Endothelial cell of umbilical vein (primary cell): ENCODE measurements around the gene CACNA2D3. TPM values are rescaled to one million over a fixed set of nuclear protein-coding genes. Genes with fewer than 3 reads are reported as not detected.

Experiments
- BruUV-seq: library from RNA; stranded (reverse); fragments of 400-500 nt; replicated peaks from 2 replicates; lab custom pipeline; 2021; lab: Mats Ljungman, UMichigan
- CTCF ChIA-PET: fragments of 300-600, 350-600 bp; sonication (Branson Sonifier 250); formaldehyde crosslinking; loops from one replicate; lab custom pipeline; 2021; ENCODE audit warnings: antibody characterized with exemption, inconsistent platforms; lab: Charles Lee
- POLR2A ChIA-PET: fragments of 300-600, 350-600 bp; sonication (Branson Sonifier 250); formaldehyde crosslinking; loops from one replicate; lab custom pipeline; 2021; ENCODE audit warnings: antibody characterized with exemption, inconsistent platforms; lab: Charles Lee
- DNase-seq: peaks from one replicate; pipeline ENCODE4 v3.0.0-alpha.2; 2011; ENCODE audit warnings: low read depth, low spot score
- FAIRE-seq: peaks from 2 replicates; lab custom pipeline; 2011; peaks lifted over from hg19 to GRCh38; lab: Jason Lieb, UNC
- H2AFZ ChIP-seq: 2 replicates; pipeline ENCODE4 v1.6.0; 2012; ENCODE audit warnings: low read depth, low read length, control low read depth, inconsistent platforms
- H3K27ac ChIP-seq: 2 replicates; pipeline ENCODE4 v1.5.1; 2011; ENCODE audit warnings: low read depth, mild to moderate bottlenecking, control low read depth, low read length, moderate library complexity; ENCODE audit not compliant: insufficient read depth
- H3K27me3 ChIP-seq, 2 experiments: 2 replicates each; pipeline versions ENCODE4 v1.6.0 to v1.6.1; 2011; ENCODE audit warnings: low read length in 2 of 2, mixed read lengths in 1 of 2; ENCODE audit not compliant: control insufficient read depth in 2 of 2, insufficient read depth in 2 of 2
- H3K36me3 ChIP-seq, 2 experiments: 2 replicates in 1 of 2; 3 replicates in 1 of 2; pipeline ENCODE4 v1.5.1; 2011; ENCODE audit warnings: low read length in 2 of 2, mild to moderate bottlenecking in 1 of 2, moderate library complexity in 1 of 2; ENCODE audit not compliant: control insufficient read depth in 2 of 2, insufficient read depth in 2 of 2; ENCODE audit errors: extremely low read depth in 1 of 2
- H3K4me1 ChIP-seq: 3 replicates; pipeline ENCODE4 v1.5.1; 2011; ENCODE audit warnings: mild to moderate bottlenecking, low read length; ENCODE audit not compliant: control insufficient read depth, insufficient read depth; ENCODE audit errors: extremely low read depth
- H3K4me2 ChIP-seq: 2 replicates; pipeline ENCODE4 v1.6.1; 2011; ENCODE audit warnings: low read length, control low read depth, mixed read lengths; ENCODE audit not compliant: insufficient read depth
- H3K4me3 ChIP-seq, 3 experiments: fragments of 200-600 bp in 1 of 3; sonication (generic), shearing (Covaris generic) in 1 of 3; replicated peaks in 1 of 3; 2 replicates each; pipeline ENCODE4 v1.5.1; 2011 to 2016; ENCODE audit warnings: control low read depth in 3 of 3, low read length in 3 of 3, mild to moderate bottlenecking in 2 of 3, inconsistent platforms in 1 of 3, low read depth in 1 of 3, moderate library complexity in 1 of 3; ENCODE audit not compliant: insufficient read depth in 1 of 3
- H3K79me2 ChIP-seq: 2 replicates; pipeline ENCODE4 v1.6.0; 2012; ENCODE audit warnings: low read length, inconsistent platforms; ENCODE audit not compliant: control insufficient read depth, insufficient read depth
- H3K9ac ChIP-seq: replicated peaks from 2 replicates; pipeline ENCODE3; 2011; ENCODE audit warnings: low read length, control low read depth; ENCODE audit not compliant: insufficient read depth; ENCODE audit errors: extremely low read depth
- H3K9me1 ChIP-seq: replicated peaks from 3 replicates; pipeline ENCODE4 v1.6.0; 2011; ENCODE audit warnings: mild to moderate bottlenecking, low read length; ENCODE audit not compliant: control insufficient read depth, insufficient read depth; ENCODE audit errors: extremely low read depth
- H3K9me3 ChIP-seq: replicated peaks from 2 replicates; pipeline ENCODE4 v1.5.1; 2012; ENCODE audit warnings: low read length, inconsistent platforms; ENCODE audit not compliant: control insufficient read depth, insufficient read depth
- H4K20me1 ChIP-seq: replicated peaks from 2 replicates; pipeline ENCODE3; 2011; ENCODE audit warnings: mild to moderate bottlenecking, low read length; ENCODE audit not compliant: control insufficient read depth, insufficient read depth; ENCODE audit errors: extremely low read depth
- EZH2 ChIP-seq: IDR thresholded peaks from 2 replicates; pipeline ENCODE4 v1.6.1; 2012; ENCODE audit warnings: borderline replicate concordance, low read depth, mild to moderate bottlenecking, moderate library complexity, low read length, inconsistent platforms; ENCODE audit not compliant: severe bottlenecking
- FOS ChIP-seq: IDR thresholded peaks from 2 replicates; pipeline ENCODE4 v1.6.1; 2011; ENCODE audit warnings: mild to moderate bottlenecking, low read length, moderate library complexity, borderline replicate concordance; ENCODE audit not compliant: insufficient read depth
- GATA2 ChIP-seq: IDR thresholded peaks from 2 replicates; pipeline ENCODE4 v1.7.0; 2011; ENCODE audit warnings: low read depth, mild to moderate bottlenecking, moderate library complexity, mixed read lengths, low read length; ENCODE audit not compliant: insufficient read length, insufficient read depth
- JUN ChIP-seq: IDR thresholded peaks from 2 replicates; pipeline ENCODE4 v1.6.1; 2011; ENCODE audit warnings: borderline replicate concordance, low read depth; ENCODE audit not compliant: insufficient read length, insufficient read depth
- MYC ChIP-seq: IDR thresholded peaks from one replicate; pipeline ENCODE4 v1.6.1; 2011; ENCODE audit warnings: mild to moderate bottlenecking, low read depth, low read length
- POLR2A ChIP-seq: IDR thresholded peaks from 2 replicates; pipeline ENCODE4 v1.6.1; 2012; ENCODE audit warnings: low read depth, mild to moderate bottlenecking, control low read depth, low read length
- POLR2AphosphoS5 ChIP-seq: IDR thresholded peaks from 2 replicates; pipeline ENCODE4 v1.6.1; 2012; ENCODE audit warnings: low read depth, mild to moderate bottlenecking, control low read depth, low read length, moderate library complexity; ENCODE audit not compliant: insufficient read depth
- dilution Hi-C: fragments of 300-500 bp; cut with MboI; formaldehyde crosslinking; loops from one replicate; pipeline ENCODE4 v1.15.0; 2019; ENCODE audit warnings: low sequenced_read_pairs; ENCODE audit not compliant: extremely low pct_ligation_motif_present
- intact Hi-C: fragments of 100-400 bp; cut with micrococcal nuclease; formaldehyde crosslinking; loops from one replicate; pipeline ENCODE4 v1.10.0; 2022
- polyA plus RNA-seq, 4 experiments: library from polyadenylated mRNA; depleted of rRNA in 3 of 4; stranded (reverse) in 3 of 4; unstranded in 1 of 4; fragments of >200 nt; gene quantifications; 2 replicates each; pipeline versions ENCODE4 v1.2.1 to v1.2.3, GENCODE V29; 2011 to 2012; ENCODE audit warnings: missing spikeins in 1 of 4
- total RNA-seq: library from RNA; stranded (reverse); gene quantifications from 2 replicates; pipeline ENCODE4 v1.2.3, GENCODE V29; 2021
- TF ChIP-seq, protein P1 (sequence below): IDR thresholded peaks from 2 replicates; pipeline ENCODE4 v1.6.1; 2011; ENCODE audit not compliant: insufficient read depth, insufficient read length
- TF ChIP-seq, protein P2 (sequence below), 2 donors: IDR thresholded peaks; 1 replicate in 1 of 2; 2 replicates in 1 of 2; pipeline ENCODE4 v1.5.1; 2011; ENCODE audit warnings: low read length in 2 of 2, mild to moderate bottlenecking in 2 of 2, moderate library complexity in 2 of 2, control low read depth in 1 of 2, inconsistent platforms in 1 of 2, low read depth in 1 of 2; ENCODE audit not compliant: insufficient read depth in 1 of 2; ENCODE audit errors: extremely low read depth in 1 of 2

CACNA2D3 gene
- total and polyA plus RNA-seq, 2 donors (not counting 3 experiments of a cell fraction or from before 2014, with no cell fraction given): not detected

DNA sequence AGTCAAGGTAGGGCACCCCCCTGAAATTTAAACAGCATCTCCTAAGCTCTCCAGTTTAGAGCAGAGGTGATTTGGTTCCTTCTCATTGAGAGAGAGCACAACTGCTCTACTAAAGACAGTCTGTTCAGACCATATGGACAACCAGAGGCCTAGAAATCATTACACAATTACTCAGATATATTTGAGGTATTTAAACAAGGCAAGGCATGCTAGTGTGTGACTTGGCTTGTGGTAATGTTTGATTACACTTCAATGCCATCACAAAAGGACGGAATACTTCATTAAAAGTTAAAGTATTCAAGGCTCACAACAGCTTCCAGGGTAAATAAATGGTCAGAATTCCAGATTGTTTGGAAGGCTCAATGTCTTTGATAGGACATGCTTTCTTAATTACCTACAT is 695.3 kb downstream of the CACNA2D3 start:
- no peak overlapping the region for H2AFZ ChIP-seq
- FAIRE-seq (no peak), DNase-seq (no peak)
- H3K27me3 ChIP-seq: no peaks in the 10 kb centered on the region
- no peaks in the 10 kb centered on the region for H3K36me3 ChIP-seq
- no peak overlapping the region for H3K4me2 ChIP-seq
- TF ChIP-seq, protein P1, sequence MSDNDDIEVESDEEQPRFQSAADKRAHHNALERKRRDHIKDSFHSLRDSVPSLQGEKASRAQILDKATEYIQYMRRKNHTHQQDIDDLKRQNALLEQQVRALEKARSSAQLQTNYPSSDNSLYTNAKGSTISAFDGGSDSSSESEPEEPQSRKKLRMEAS: no peak
- TF ChIP-seq FOS (no peak), GATA2 (no peak), MYC (no peak), EZH2 (no peak), POLR2A (no peak), JUN (no peak), POLR2AphosphoS5 (no peak)
- TF ChIP-seq, protein P2, sequence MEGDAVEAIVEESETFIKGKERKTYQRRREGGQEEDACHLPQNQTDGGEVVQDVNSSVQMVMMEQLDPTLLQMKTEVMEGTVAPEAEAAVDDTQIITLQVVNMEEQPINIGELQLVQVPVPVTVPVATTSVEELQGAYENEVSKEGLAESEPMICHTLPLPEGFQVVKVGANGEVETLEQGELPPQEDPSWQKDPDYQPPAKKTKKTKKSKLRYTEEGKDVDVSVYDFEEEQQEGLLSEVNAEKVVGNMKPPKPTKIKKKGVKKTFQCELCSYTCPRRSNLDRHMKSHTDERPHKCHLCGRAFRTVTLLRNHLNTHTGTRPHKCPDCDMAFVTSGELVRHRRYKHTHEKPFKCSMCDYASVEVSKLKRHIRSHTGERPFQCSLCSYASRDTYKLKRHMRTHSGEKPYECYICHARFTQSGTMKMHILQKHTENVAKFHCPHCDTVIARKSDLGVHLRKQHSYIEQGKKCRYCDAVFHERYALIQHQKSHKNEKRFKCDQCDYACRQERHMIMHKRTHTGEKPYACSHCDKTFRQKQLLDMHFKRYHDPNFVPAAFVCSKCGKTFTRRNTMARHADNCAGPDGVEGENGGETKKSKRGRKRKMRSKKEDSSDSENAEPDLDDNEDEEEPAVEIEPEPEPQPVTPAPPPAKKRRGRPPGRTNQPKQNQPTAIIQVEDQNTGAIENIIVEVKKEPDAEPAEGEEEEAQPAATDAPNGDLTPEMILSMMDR (IDR thresholded peaks at IDR 0.05; ENCODE audit: extremely low read depth in 1 of 2, insufficient read depth in 1 of 2, low read depth in 1 of 2, low read length in 2 of 2): no peak
- intact Hi-C loops: no loop called here
- ChIA-PET POLR2A (no interaction called here), CTCF (no interaction called here)
- H3K4me3 ChIP-seq: no peak overlapping the region
- no peak overlapping the region for H3K9ac ChIP-seq
- H3K27ac ChIP-seq: no peak overlapping the region
- no peaks in the 10 kb centered on the region for H3K79me2 ChIP-seq
- no TSS peak for BruUV-seq
- dilution Hi-C loops: no loop called here
- no peaks in the 10 kb centered on the region for H3K4me1 ChIP-seq
- H4K20me1 ChIP-seq: no peaks in the 10 kb centered on the region
- no peaks in the 10 kb centered on the region for H3K9me3 ChIP-seq
- no peaks in the 10 kb centered on the region for H3K9me1 ChIP-seq
